OCI-LY7 (cell line): Measurements from ENCODE around the gene SPAG4. TPM values are rescaled to one million over a fixed set of nuclear protein-coding genes. Genes with fewer than 3 reads are reported as not detected.

Source experiments
- small RNA-seq: library from RNA; depleted of rRNA; stranded (forward); fragments of <200 nt; gene quantifications from one replicate; pipeline ENCODE3, GENCODE V24; 2014
- total RNA-seq, 2 experiments: library from RNA; depleted of rRNA in 1 of 2; stranded (reverse); fragments of >200 nt in 1 of 2; shearing (Covaris generic) in 1 of 2; gene quantifications; 2 replicates each; pipeline ENCODE4 v1.2.3, GENCODE V29; 2014 to 2022

Gene SPAG4
- total RNA-seq, 2 experiments from 2014 or later: 24.7 to 64.2 TPM

Small RNAs within 50 kb of the gene (small RNA-seq; reads per million reads assigned to genes)
- gene RNU6-759P (not detected), gene RPL37P1 (not detected)

Other genes starting within 250 kb of the SPAG4 start
- gene UQCC1, start 203.9 kb upstream of the SPAG4 start, total RNA-seq (2014; rRNA removed; shearing (Covaris generic)): 53.0 and 65.3 TPM in 2 replicates
- 85.2 and 88.6 TPM in 2 replicates for gene UQCC1, start 203.9 kb upstream of the SPAG4 start, total RNA-seq (2022)
- gene GDF5, start 177.6 kb upstream of the SPAG4 start, total RNA-seq (2014; rRNA removed; shearing (Covaris generic)): not detected in 2 replicates
- not detected in 2 replicates for gene GDF5, start 177.6 kb upstream of the SPAG4 start, total RNA-seq (2022)
- gene CEP250, start 160.2 kb upstream of the SPAG4 start, total RNA-seq (2014; rRNA removed; shearing (Covaris generic)): 28.6 and 31.6 TPM in 2 replicates
- 68.9 and 74.4 TPM in 2 replicates for gene CEP250, start 160.2 kb upstream of the SPAG4 start, total RNA-seq (2022)
- not detected in 2 replicates for gene C20orf173, start 86.2 kb upstream of the SPAG4 start, total RNA-seq (2014; rRNA removed; shearing (Covaris generic))
- gene C20orf173, start 86.2 kb upstream of the SPAG4 start, total RNA-seq (2022): not detected in 2 replicates
- 171 and 178 TPM in 2 replicates for gene ERGIC3, start 73.8 kb upstream of the SPAG4 start, total RNA-seq (2014; rRNA removed; shearing (Covaris generic))
- 170 and 177 TPM in 2 replicates for gene ERGIC3, start 73.8 kb upstream of the SPAG4 start, total RNA-seq (2022)
- 83.3 and 83.7 TPM in 2 replicates for gene CPNE1, start 49.1 kb downstream of the SPAG4 start, total RNA-seq (2014; rRNA removed; shearing (Covaris generic))
- 193 and 202 TPM in 2 replicates for gene CPNE1, start 49.1 kb downstream of the SPAG4 start, total RNA-seq (2022)
- gene RBM12, start 49.1 kb downstream of the SPAG4 start, total RNA-seq (2014; rRNA removed; shearing (Covaris generic)): 63.8 and 66.3 TPM in 2 replicates
- 152 and 160 TPM in 2 replicates for gene RBM12, start 49.1 kb downstream of the SPAG4 start, total RNA-seq (2022)
- gene NFS1, start 83.5 kb downstream of the SPAG4 start, total RNA-seq (2014; rRNA removed; shearing (Covaris generic)): 32.8 and 56.2 TPM in 2 replicates
- gene NFS1, start 83.5 kb downstream of the SPAG4 start, total RNA-seq (2022): 41.3 and 43.4 TPM in 2 replicates
- gene ROMO1, start 83.6 kb downstream of the SPAG4 start, total RNA-seq (2014; rRNA removed; shearing (Covaris generic)): 393 and 411 TPM in 2 replicates
- gene ROMO1, start 83.6 kb downstream of the SPAG4 start, total RNA-seq (2022): 109 and 164 TPM in 2 replicates
- 346 and 448 TPM in 2 replicates for gene RBM39, start 126.4 kb downstream of the SPAG4 start, total RNA-seq (2014; rRNA removed; shearing (Covaris generic))
- gene RBM39, start 126.4 kb downstream of the SPAG4 start, total RNA-seq (2022): 429 and 431 TPM in 2 replicates
- 37.9 and 43.6 TPM in 2 replicates for gene PHF20, start 156.2 kb downstream of the SPAG4 start, total RNA-seq (2014; rRNA removed; shearing (Covaris generic))
- 47.8 and 51.4 TPM in 2 replicates for gene PHF20, start 156.2 kb downstream of the SPAG4 start, total RNA-seq (2022)